ENCODE measurements around the gene RGS19. TPM values are rescaled to one million over a fixed set of nuclear protein-coding genes. Genes with fewer than 3 reads are reported as not detected.

The RGS19 gene
- total RNA-seq, 1 donor from 2014 or later = 9.5 TPM

DNA sequence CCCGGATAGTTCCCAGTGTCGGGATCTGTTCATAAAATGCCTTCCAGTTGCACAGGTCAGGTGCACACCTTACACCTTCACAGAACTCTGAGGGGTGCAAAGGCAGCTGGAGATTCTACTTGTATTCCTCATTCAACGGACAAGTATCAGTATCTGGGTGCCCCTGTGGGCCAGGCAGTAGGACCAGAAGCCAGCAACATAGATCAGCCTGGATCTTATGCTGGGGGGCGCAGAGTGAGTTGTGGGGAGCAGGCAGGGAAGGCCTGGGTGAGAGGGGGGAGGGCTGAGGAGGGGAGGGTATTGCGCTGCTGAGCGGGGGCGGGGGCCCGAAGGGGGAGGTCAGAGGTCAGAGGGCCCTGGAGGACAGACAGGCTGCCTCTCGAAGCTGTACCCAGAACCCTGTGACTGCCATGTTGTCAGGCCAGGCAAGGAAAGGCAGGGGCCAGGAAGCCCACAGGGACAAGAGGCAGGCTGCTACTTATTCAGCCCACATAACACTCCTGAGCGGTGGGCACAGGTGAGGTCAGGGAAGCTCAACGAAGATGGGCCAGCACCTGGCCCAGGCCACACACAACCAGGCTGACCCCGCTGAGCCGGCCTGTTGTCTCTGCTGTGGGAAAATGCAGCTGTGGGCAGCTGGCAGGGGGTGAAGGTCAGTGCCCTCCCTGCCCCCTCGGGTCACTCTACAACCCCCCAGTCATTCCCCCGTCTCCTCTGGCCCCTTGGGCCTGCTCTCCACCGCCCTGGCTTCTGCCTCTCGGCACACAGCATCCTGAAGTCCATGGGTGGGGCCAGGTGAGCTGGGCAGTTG, 1.7 kb upstream of the RGS19 start:
- peaks cover 40% of the 10 kb centered on the region for H3K27me3 Mint-ChIP-seq
- H3K4me1 Mint-ChIP-seq (ENCODE audit: unreplicated experiment) = peaks cover 22% of the 10 kb centered on the region
- H3K27ac Mint-ChIP-seq = no peak overlapping the region
- H3K36me3 Mint-ChIP-seq = no peaks in the 10 kb centered on the region
- H3K9me3 Mint-ChIP-seq = no peaks in the 10 kb centered on the region
- TF ChIP-seq, protein P1, sequence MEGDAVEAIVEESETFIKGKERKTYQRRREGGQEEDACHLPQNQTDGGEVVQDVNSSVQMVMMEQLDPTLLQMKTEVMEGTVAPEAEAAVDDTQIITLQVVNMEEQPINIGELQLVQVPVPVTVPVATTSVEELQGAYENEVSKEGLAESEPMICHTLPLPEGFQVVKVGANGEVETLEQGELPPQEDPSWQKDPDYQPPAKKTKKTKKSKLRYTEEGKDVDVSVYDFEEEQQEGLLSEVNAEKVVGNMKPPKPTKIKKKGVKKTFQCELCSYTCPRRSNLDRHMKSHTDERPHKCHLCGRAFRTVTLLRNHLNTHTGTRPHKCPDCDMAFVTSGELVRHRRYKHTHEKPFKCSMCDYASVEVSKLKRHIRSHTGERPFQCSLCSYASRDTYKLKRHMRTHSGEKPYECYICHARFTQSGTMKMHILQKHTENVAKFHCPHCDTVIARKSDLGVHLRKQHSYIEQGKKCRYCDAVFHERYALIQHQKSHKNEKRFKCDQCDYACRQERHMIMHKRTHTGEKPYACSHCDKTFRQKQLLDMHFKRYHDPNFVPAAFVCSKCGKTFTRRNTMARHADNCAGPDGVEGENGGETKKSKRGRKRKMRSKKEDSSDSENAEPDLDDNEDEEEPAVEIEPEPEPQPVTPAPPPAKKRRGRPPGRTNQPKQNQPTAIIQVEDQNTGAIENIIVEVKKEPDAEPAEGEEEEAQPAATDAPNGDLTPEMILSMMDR (conservative IDR thresholded peaks at IDR 0.05) = no peak
- H3K4me3 Mint-ChIP-seq = peak overlapping the region; percentile 83
- DNase-seq (ENCODE audit: extremely low spot score, unreplicated experiment) = no peak

DNA sequence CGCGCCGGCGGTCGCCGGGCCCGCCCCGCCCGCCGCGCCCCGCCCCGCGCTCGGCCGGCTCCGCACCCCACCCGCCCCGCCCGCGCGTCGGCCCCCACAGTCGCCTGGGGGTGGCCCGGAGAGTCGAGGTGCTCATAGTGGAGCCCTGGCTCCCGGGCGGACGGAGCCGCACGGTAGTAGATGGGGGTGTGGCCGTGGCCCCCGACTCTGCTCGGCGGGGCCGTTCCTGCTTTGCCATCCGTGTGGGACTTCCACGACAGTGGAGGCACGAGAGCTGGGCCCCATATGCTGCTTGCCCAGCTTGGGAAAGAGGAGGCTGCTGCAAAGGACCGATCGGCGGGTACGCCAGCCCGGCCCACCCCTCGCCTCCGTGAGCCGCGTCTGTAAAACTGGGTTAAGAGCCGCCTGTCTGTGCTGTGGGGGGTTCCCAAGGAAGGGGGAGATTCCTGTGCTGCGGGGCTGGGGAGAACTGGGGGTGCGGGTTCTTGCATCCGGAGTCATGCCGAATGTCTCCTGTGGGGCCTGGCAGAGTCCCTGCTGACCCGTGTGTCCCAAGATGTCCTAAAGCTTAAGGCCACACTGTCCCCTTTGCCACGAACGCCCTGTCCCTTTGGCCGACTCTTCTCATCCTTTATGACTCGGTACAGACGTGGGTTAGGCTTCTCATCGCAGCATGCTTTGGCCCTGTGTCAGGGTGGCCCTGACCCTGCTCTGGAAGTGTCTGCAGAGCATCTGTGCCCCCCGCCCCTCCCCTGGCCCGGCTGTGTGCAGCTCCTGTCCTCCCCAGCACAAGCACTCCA, 895 bp upstream of the RGS19 start, which contains the start of gene OPRL1:
OPRL1 (plus strand) TSS at position 70 of the 800 bp plus-strand sequence. CDS start 12,639 bp downstream, outside the sequence.
- DNase-seq (ENCODE audit: extremely low spot score, unreplicated experiment) = no peak
- H3K4me3 Mint-ChIP-seq = peak within 1 kb of the TSS; percentile 83
- H3K27ac Mint-ChIP-seq = no peak within 1 kb of the TSS
- H3K9me3 Mint-ChIP-seq = no peaks in the 10 kb centered on the region
- H3K36me3 Mint-ChIP-seq = no peaks in the 10 kb centered on the region
- TF ChIP-seq, protein P1 (conservative IDR thresholded peaks at IDR 0.05) = no peak
- peaks cover 32% of the 10 kb centered on the region for H3K27me3 Mint-ChIP-seq
- H3K4me1 Mint-ChIP-seq (ENCODE audit: unreplicated experiment) = peaks cover 22% of the 10 kb centered on the region

DNA sequence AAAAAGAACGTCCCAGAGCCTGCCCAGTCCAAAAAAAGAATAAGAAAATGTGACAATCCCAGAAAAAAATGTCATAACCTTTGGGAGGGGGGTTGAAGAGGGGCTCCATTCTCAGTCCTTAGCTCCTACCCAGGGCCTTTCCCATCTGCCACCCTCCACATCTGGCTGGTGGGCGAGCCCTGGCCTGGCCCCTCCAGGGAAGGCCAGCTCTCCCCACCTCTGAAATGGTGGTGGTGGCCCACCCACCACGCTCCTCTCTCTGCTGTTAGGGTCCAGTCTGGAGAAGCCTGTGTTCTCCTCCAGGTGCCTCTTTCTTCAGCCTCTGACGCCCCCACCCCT, 415 bp downstream of the RGS19 start:
- no peaks in the 10 kb centered on the region for H3K9me3 Mint-ChIP-seq
- H3K4me3 Mint-ChIP-seq = peak overlapping the region; percentile 74
- peaks cover 18% of the 10 kb centered on the region for H3K4me1 Mint-ChIP-seq (ENCODE audit: unreplicated experiment)
- H3K27ac Mint-ChIP-seq = no peak overlapping the region
- H3K36me3 Mint-ChIP-seq = no peaks in the 10 kb centered on the region
- no peak for DNase-seq (ENCODE audit: extremely low spot score, unreplicated experiment)
- H3K27me3 Mint-ChIP-seq = peaks cover 20% of the 10 kb centered on the region
- TF ChIP-seq, protein P1 (conservative IDR thresholded peaks at IDR 0.05) = no peak

DNA sequence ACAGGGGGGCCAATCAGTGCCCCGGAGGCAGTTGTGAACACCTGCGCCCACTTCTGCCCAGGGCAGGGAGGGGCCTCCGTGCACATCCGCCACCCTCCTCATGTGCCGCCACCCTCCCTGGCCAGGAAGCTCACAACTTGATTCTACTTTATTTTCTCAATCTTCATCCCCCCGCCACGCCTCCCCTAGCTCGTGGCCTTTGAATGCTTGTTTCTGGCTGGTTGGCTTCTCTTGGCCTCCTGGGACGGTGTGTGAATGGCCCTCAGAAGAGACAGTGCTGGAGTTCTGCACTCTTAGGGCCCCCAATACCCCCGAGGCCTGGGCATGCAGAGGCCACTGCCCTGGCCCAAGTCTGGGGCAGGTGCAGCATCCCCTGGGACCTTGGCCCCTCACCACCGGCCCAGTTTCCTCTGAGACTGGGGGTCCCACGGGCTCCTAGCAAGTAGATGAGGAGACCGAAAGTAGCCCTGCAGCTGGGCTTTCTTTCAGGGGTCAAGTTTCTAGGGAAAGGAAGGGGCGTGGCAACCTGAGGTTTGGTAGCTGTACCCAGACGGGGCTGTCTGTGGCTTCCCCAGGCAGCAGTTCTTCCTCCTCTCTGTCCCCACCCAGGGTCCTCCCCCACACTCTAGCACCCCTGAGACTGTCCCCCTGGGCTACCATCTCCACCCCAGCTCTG, 1.3 kb downstream of the RGS19 start:
- no peaks in the 10 kb centered on the region for H3K36me3 Mint-ChIP-seq
- no peak for DNase-seq (ENCODE audit: extremely low spot score, unreplicated experiment)
- peaks cover 17% of the 10 kb centered on the region for H3K27me3 Mint-ChIP-seq
- H3K4me3 Mint-ChIP-seq = no peak overlapping the region
- H3K9me3 Mint-ChIP-seq = no peaks in the 10 kb centered on the region
- H3K4me1 Mint-ChIP-seq (ENCODE audit: unreplicated experiment) = peaks cover 18% of the 10 kb centered on the region
- TF ChIP-seq, protein P1 (conservative IDR thresholded peaks at IDR 0.05) = no peak
- no peak overlapping the region for H3K27ac Mint-ChIP-seq

DNA sequence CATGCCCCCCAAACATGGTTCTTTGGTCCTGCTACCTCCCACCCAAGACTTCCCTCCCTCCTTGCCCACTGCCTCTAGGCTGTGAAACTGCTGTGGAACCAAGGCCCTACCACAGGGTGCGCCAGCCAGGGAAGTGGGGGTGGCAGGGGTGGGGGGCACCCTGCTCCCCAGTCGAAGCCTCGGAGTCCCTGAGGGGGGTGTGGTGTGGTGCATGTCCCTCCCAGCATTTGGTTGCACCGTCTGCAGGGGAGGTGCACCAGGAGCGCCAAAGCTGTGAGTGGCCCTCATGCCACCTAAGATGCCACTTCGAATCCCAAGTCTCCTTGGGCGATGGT, 1.8 kb downstream of the RGS19 start:
- no peak overlapping the region for H3K4me3 Mint-ChIP-seq
- TF ChIP-seq, protein P1 (conservative IDR thresholded peaks at IDR 0.05) = no peak
- peaks cover 13% of the 10 kb centered on the region for H3K27me3 Mint-ChIP-seq
- no peaks in the 10 kb centered on the region for H3K9me3 Mint-ChIP-seq
- H3K27ac Mint-ChIP-seq = no peak overlapping the region
- peaks cover 18% of the 10 kb centered on the region for H3K4me1 Mint-ChIP-seq (ENCODE audit: unreplicated experiment)
- H3K36me3 Mint-ChIP-seq = no peaks in the 10 kb centered on the region
- no peak for DNase-seq (ENCODE audit: extremely low spot score, unreplicated experiment)
